Peyer's patch (tissue), 4 donors: ENCODE data around the gene PXK.

ENCODE experiments used
- POLR2A ChIP-seq, 2 donors: fragments of 450-650 bp; IDR thresholded peaks; one replicate each; pipeline ENCODE4 v1.5.1; 2017; ENCODE audit warnings: antibody characterized with exemption in 2 of 2, mild to moderate bottlenecking in 2 of 2, moderate library complexity in 2 of 2
- TF ChIP-seq, protein P1 (sequence below), 6 experiments: fragments of 450-650 bp in 4 of 6; fragments of 200-600 bp in 2 of 6; sonication (generic) in 1 of 6; IDR thresholded peaks; one replicate each; pipeline ENCODE4 v1.5.1; 2017 to 2019; ENCODE audit warnings: antibody characterized with exemption in 6 of 6, mild to moderate bottlenecking in 3 of 6, moderate library complexity in 1 of 6

DNA sequence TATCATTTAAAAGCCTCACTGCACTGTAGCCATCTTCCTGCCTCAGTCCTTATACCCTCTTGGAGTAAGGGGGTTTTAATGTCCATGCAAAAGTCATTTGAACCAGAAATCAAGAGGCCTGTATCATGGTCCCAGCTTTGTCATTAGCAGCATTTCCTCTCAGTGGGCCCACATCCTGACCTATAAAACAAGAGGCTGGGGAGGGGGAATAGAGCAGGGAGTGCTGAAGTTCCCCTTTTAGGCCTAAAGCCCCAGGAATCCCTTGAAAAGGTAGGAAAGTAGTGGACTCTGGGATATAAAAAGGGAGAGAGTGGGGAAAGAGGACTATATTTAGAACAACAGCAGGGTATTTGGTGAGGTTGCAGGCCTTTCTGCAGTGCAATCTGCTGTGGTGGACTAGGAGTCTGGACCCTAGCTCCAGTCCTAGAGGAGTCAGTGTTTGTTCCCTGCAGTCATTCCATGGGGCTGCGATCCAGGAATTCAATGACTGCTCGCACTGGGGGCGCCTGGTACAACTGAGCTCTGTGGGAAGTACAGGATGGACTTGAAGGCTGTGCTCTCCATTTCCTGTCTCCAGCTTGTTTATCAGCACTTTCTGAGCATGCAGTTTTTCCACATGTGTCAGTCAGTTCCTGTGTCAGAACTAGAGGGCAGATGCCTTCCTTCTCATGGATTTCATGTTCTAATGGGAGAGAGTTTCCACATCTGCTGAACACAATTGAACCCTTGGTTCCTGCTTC lies 54.1 kb downstream of the PXK start:
- TF ChIP-seq, protein P1, sequence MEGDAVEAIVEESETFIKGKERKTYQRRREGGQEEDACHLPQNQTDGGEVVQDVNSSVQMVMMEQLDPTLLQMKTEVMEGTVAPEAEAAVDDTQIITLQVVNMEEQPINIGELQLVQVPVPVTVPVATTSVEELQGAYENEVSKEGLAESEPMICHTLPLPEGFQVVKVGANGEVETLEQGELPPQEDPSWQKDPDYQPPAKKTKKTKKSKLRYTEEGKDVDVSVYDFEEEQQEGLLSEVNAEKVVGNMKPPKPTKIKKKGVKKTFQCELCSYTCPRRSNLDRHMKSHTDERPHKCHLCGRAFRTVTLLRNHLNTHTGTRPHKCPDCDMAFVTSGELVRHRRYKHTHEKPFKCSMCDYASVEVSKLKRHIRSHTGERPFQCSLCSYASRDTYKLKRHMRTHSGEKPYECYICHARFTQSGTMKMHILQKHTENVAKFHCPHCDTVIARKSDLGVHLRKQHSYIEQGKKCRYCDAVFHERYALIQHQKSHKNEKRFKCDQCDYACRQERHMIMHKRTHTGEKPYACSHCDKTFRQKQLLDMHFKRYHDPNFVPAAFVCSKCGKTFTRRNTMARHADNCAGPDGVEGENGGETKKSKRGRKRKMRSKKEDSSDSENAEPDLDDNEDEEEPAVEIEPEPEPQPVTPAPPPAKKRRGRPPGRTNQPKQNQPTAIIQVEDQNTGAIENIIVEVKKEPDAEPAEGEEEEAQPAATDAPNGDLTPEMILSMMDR (IDR thresholded peaks at IDR 0.05): no peak
- TF ChIP-seq POLR2A (IDR thresholded peaks at IDR 0.05): no peak
